Measurements from ENCODE around the gene GAGE2A.
"Not testable (repeated sequence)": the region's sequence is repeated elsewhere in the genome, so short reads cannot be mapped to it uniquely, and the experiment has no call there.

GAGE2A gene, protein sequence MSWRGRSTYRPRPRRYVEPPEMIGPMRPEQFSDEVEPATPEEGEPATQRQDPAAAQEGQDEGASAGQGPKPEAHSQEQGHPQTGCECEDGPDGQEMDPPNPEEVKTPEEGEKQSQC

DNA sequence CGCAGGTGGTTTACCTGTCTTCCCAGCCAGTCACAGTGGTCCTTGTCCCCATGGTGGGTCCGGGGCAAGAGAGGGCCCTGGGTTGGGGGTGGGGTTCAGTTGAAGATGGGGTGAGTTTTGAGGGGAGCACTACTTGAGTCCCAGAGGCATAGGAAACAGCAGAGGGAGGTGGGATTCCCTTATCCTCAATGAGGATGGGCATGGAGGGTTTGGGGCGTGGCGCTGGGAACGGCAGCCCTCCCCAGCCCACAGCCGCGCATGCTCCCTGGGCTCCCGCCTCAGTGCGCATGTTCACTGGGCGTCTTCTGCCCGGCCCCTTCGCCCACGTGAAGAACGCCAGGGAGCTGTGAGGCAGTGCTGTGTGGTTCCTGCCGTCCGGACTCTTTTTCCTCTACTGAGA is at the start of gene GAGE2A:
GAGE2A (plus strand) TSS at position 301 of the 400 bp plus-strand sequence. CDS start 1,155 bp downstream, outside the sequence.
- not testable (repeated sequence) for DNase-seq (ENCODE audit: low read depth in 3 of 3, low spot score in 1 of 3)

DNA sequence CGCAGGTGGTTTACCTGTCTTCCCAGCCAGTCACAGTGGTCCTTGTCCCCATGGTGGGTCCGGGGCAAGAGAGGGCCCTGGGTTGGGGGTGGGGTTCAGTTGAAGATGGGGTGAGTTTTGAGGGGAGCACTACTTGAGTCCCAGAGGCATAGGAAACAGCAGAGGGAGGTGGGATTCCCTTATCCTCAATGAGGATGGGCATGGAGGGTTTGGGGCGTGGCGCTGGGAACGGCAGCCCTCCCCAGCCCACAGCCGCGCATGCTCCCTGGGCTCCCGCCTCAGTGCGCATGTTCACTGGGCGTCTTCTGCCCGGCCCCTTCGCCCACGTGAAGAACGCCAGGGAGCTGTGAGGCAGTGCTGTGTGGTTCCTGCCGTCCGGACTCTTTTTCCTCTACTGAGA is 47.9 kb upstream of the GAGE2A start, which contains the start of gene GAGE12D:
GAGE12D (plus strand) TSS at position 301 of the 400 bp plus-strand sequence. CDS start 1,155 bp downstream, outside the sequence.
- DNase-seq (ENCODE audit: low read depth in 3 of 3, low spot score in 1 of 3), result not testable (repeated sequence)

DNA sequence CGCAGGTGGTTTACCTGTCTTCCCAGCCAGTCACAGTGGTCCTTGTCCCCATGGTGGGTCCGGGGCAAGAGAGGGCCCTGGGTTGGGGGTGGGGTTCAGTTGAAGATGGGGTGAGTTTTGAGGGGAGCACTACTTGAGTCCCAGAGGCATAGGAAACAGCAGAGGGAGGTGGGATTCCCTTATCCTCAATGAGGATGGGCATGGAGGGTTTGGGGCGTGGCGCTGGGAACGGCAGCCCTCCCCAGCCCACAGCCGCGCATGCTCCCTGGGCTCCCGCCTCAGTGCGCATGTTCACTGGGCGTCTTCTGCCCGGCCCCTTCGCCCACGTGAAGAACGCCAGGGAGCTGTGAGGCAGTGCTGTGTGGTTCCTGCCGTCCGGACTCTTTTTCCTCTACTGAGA is 38.3 kb upstream of the GAGE2A start, which contains the start of gene GAGE12E:
GAGE12E (plus strand) TSS at position 301 of the 400 bp plus-strand sequence. CDS start 1,155 bp downstream, outside the sequence.
- DNase-seq (ENCODE audit: low read depth in 3 of 3, low spot score in 1 of 3), result not testable (repeated sequence)

DNA sequence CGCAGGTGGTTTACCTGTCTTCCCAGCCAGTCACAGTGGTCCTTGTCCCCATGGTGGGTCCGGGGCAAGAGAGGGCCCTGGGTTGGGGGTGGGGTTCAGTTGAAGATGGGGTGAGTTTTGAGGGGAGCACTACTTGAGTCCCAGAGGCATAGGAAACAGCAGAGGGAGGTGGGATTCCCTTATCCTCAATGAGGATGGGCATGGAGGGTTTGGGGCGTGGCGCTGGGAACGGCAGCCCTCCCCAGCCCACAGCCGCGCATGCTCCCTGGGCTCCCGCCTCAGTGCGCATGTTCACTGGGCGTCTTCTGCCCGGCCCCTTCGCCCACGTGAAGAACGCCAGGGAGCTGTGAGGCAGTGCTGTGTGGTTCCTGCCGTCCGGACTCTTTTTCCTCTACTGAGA is 28.8 kb upstream of the GAGE2A start, which contains the start of gene GAGE12F:
GAGE12F (plus strand) TSS at position 301 of the 400 bp plus-strand sequence. CDS start 1,155 bp downstream, outside the sequence.
- not testable (repeated sequence) for DNase-seq (ENCODE audit: low read depth in 3 of 3, low spot score in 1 of 3)

DNA sequence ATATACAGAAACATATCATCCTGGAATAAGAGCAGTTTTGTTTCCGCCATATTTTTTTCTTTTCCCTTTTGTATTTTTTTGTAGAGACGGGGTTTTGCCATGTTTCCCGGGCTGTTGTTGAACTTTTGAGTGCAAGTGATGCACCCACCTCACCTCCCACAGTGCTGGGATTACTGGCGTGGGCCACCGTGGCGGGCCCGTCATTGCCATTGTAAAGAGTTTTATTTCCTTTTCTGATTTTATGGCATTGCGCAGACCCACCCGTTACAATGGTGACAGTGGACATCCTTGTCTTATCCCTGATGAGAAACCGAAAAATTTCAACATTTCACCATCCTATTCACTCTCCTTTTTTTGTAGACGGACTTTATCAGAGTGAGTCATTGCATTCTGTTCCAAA is 20.6 kb upstream of the GAGE2A start:
- DNase-seq (ENCODE audit: low read depth in 3 of 3, low spot score in 1 of 3), result not testable (repeated sequence)

DNA sequence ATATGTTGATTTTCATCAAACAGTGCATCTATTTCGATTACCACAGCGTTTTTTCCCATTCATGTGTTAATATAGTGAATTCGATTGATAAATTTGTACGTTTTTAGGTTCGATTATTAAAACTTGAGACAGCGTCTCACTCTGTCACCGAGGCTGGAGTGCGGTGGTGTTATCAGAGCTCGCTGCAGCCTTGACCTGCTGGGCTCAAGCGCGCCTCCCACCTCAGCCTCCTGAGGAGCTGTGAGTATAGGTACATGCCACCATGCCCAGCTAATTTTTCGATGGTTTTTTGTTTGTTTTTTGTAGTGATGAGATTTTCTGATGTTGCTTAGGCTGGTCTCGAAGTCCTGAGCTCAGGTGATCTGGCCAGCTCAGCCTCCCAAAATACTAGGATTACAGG is 20.1 kb upstream of the GAGE2A start:
- not testable (repeated sequence) for DNase-seq (ENCODE audit: low read depth in 3 of 3, low spot score in 1 of 3)

DNA sequence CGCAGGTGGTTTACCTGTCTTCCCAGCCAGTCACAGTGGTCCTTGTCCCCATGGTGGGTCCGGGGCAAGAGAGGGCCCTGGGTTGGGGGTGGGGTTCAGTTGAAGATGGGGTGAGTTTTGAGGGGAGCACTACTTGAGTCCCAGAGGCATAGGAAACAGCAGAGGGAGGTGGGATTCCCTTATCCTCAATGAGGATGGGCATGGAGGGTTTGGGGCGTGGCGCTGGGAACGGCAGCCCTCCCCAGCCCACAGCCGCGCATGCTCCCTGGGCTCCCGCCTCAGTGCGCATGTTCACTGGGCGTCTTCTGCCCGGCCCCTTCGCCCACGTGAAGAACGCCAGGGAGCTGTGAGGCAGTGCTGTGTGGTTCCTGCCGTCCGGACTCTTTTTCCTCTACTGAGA is 19.2 kb upstream of the GAGE2A start, which contains the start of gene GAGE12G:
GAGE12G (plus strand) TSS at position 301 of the 400 bp plus-strand sequence. CDS start 1,155 bp downstream, outside the sequence.
- DNase-seq (ENCODE audit: low read depth in 3 of 3, low spot score in 1 of 3), result not testable (repeated sequence)

DNA sequence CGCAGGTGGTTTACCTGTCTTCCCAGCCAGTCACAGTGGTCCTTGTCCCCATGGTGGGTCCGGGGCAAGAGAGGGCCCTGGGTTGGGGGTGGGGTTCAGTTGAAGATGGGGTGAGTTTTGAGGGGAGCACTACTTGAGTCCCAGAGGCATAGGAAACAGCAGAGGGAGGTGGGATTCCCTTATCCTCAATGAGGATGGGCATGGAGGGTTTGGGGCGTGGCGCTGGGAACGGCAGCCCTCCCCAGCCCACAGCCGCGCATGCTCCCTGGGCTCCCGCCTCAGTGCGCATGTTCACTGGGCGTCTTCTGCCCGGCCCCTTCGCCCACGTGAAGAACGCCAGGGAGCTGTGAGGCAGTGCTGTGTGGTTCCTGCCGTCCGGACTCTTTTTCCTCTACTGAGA is 9.6 kb upstream of the GAGE2A start, which contains the start of gene GAGE12H:
GAGE12H (plus strand) TSS at position 301 of the 400 bp plus-strand sequence. CDS start 1,155 bp downstream, outside the sequence.
- DNase-seq (ENCODE audit: low read depth in 3 of 3, low spot score in 1 of 3), result not testable (repeated sequence)

DNA sequence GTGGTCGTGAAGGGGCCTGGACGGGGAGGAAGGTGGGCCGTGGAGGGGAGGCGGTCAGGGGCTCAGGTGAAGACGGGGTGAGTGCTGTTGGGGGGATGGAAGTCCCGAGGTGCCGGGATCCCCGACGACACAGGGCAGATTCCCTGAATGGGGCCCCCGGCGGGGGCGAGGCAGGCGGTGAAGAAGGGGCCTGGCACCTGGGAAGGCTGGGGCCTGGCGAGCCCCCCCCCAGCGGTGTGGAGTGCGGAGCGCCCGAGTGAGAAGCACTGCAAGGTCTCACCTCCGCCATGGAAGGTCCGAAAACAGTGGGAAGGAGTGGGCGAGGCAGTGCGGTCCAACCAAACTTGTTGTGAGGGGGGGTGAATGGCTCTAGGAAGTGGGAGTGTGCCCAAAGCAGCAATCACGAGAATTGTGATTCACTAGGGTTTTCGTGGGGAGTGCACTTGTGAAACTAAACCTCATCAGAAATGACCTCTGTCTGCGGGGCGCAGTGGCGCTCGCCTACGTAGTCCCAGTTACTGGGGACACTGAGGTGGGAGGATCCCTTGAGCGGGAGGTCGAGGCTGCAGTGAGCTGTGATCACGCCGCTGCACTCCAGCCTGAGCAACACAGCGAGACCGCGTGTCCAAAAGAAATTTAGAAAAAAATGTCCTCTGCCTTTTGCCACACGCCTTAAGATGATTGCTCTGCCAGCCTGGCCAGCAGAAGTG is 628 bp downstream of the GAGE2A start:
- DNase-seq (ENCODE audit: low read depth in 3 of 3, low spot score in 1 of 3), result not testable (repeated sequence)

DNA sequence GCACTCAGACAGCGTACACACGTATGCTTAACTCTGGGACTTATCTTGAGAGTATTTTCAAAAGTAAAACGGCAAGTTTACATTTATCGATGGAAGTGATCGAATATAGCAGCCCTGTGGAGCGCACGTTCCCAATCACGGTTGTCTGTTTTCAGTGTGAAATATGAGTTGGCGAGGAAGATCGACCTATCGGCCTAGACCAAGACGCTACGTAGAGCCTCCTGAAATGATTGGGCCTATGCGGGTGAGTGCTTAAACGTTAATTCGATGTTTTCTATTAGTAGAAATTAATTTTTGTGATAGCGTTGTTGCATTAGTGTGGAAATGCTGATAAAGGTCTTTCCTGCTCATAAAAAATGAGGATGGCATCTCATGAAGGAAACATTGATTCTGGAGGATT is 1.2 kb downstream of the GAGE2A start:
- not testable (repeated sequence) for DNase-seq (ENCODE audit: low read depth in 3 of 3, low spot score in 1 of 3)

DNA sequence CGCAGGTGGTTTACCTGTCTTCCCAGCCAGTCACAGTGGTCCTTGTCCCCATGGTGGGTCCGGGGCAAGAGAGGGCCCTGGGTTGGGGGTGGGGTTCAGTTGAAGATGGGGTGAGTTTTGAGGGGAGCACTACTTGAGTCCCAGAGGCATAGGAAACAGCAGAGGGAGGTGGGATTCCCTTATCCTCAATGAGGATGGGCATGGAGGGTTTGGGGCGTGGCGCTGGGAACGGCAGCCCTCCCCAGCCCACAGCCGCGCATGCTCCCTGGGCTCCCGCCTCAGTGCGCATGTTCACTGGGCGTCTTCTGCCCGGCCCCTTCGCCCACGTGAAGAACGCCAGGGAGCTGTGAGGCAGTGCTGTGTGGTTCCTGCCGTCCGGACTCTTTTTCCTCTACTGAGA is 9.4 kb downstream of the GAGE2A start, which contains the start of gene GAGE1:
GAGE1 (plus strand) TSS at position 301 of the 400 bp plus-strand sequence. CDS start 1,155 bp downstream, outside the sequence.
- DNase-seq (ENCODE audit: low read depth in 3 of 3, low spot score in 1 of 3), result not testable (repeated sequence)

DNA sequence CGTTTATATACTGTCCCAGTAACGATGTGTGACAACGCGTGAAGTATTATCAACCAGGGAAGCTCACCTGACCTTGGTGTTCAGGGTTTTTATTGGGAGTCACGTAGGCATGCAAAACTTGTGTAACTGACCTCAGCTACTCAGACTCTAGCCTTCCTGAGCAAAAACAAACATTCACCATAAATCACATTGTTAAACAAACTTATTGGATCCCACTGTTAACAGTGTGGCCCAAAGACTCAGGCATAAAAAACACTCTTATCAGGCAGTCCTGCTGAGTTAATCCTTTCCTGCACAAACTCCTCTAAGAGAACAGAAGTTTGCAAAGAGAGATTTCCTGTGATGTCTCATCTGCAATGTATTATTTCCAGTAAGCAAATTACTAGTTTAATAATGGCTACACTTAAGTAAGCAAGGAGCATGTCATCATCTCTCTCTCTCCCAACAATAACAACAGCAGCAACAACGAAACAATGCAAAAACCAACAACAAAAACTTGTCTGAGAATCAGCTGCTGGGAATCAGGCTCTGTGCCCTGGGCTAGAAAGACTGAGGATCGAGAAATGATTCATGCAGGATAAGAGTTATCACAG is 21.5 kb downstream of the GAGE2A start:
- no peak for DNase-seq (ENCODE audit: low read depth in 3 of 3, low spot score in 1 of 3)

DNA sequence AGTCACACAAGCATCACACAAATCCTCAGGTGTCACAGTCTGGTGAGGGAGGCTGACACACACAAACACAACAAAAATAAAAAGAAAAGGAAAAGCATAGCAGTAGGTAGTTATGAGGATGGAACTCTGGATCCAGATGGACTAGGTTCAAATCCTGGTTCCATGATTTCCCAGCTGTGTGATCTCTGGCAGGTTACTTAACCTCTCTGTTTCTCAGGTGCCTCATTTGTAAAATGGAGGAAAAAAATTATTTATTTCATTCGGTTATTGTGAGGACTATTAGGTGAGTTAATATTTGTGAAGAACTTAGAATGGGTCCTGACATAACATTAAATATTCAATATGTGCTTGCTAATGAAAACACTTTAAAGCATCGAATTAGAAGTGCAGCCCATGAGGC is 29.3 kb downstream of the GAGE2A start:
- no peak for DNase-seq (ENCODE audit: low read depth in 3 of 3, low spot score in 1 of 3)

DNA sequence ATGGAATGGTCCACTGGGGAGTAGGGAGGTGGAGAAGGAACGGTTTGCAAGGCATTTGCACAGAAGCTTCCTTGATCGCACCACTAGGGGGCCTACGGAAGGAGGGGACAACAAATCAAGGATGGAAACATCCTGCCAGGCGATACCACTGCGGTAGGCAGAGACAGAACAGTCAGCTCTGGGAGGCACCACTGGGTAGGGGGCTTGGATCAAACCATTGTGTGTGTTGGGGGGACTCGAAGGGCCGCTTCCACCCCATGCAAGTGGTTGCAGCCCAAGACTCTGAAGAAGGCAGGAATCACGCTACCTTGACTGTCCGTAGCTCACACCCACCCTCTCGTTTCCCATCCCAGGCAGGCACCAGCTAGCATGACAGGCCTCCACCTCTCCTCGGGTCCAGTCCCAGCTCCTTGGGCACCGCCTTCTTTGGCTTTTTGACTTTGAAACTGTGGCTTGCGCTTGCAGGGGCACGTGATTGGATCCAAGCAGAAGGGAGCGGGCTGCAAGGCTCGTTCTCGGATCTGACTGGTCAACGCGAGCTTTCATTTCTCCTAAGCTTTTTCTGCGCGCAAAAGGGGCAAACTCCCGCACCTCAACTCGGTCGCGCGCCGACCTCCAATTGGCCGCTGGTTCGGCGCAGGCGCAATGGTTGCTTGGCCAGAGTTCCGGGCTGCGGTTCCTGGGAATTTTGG is 37.9 kb downstream of the GAGE2A start:
- no peak for DNase-seq (ENCODE audit: low read depth in 3 of 3, low spot score in 1 of 3)

DNA sequence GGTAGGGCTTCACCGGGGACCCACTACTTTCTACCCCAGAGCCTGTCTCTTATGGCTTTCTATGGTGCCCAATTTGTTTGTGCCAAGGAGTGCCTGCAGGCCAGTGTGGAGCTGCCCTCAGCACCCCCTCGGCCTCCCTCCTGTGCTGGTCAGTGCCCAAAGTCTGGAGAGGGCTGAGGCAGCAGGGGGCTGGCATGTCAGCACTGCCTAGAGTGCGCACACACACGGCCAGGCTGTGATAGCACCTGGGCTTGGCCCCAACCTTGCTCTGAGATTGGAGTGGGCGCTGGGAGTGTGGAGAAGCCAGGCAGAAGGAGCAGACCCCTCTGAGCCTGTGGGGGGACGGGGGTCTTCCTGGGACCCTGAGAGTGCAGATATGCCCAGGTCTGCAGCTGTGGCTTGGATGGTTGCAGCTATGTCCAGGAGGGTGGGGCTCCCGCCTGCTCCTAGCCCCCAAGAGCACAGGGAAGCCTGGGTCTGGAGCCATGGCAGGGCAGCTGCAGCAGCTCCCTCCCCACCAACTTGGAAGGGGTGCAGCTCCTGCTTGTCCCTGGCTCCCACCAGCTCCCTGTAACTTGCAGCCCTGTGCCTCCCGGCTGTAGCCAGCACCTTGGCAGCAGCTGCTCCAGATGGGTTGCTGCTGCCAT is 55.8 kb downstream of the GAGE2A start:
- DNase-seq (ENCODE audit: low read depth in 3 of 3, low spot score in 1 of 3), result no peak
